HG03565 (cell line): ENCODE measurements around the gene NINL.
"Not testable (repeated sequence)": the region's sequence is repeated elsewhere in the genome, so short reads cannot be mapped to it uniquely, and the experiment has no call there.

ENCODE experiments used
- ATAC-seq: cut with Tn5 transposase; IDR thresholded peaks from one replicate; pipeline ENCODE4 v1.9.1; 2021; ENCODE audit warnings: mild to moderate bottlenecking, moderate library complexity; ENCODE audit not compliant: unreplicated experiment

Gene NINL

DNA sequence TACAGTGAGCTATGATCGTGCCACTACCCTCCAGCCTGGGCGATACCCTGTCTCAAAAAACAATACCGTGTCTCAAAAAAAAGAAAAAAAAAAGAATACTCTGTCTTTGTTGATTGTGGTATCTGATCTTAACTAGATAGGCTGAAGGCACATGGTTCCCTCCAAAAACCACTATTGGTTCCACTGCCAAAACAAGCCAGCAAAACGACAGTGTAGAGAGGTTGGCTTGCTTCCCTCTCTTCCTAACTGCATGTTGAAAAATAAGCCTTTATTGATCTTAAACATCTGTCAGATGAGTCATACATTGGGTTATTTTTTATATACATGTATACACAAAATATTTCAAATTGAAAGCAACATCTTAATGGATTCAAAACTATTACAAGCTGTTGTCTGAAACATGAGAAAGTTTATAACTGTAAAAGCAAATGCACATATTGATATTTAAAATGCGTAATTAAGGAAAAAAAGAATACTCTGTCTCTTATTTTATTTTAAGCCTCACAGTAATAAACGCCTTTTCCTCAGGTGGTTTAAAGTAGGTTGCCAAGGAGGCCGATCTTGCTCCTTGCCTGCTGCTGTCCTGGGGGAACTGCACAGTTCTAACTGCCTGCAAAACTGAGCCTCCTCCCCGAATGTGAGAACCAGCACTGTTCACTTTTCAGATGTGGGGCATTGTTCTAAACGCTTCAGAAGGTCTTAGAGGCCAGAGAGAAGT is 7.0 kb upstream of the NINL start:
- ATAC-seq: no peak

GRCh38 chr20:25590778-25591177 is 5.4 kb upstream of the NINL start:
- ATAC-seq: not testable (repeated sequence)

GRCh38 chr20:25588491-25588890 is 3.2 kb upstream of the NINL start:
- no peak for ATAC-seq

- no peak for ATAC-seq
These were observed 2.2 kb upstream of the NINL start for GRCh38 chr20:25587536-25587935.

GRCh38 chr20:25586877-25587276 is 1.5 kb upstream of the NINL start:
- ATAC-seq: no peak

GRCh38 chr20:25583607-25584006 is 1.7 kb downstream of the NINL start:
- ATAC-seq: not testable (repeated sequence)

DNA sequence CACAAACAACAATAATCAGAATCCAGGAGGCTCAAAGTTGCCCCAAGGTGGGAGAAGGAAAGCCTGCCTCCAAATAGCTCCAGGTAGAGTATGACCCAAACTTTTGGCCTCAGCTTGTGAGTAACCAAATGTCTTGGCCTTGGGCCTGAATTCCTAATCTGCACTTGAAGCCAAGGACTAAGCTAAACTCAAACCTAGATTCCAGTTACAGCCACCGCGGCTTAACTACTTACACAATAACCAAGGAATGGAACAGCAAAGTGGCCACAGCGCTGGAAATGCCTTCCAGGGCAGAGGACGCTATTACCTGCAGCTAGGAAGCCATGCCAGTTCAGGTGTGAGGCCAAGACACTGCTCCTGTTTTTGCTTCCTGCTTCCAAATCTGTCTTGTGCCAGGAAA is 4.6 kb downstream of the NINL start:
- no peak for ATAC-seq

GRCh38 chr20:25579081-25579770 is 6.1 kb downstream of the NINL start:
- no peak for ATAC-seq

GRCh38 chr20:25576783-25577530 is 8.4 kb downstream of the NINL start:
- ATAC-seq: no peak

DNA sequence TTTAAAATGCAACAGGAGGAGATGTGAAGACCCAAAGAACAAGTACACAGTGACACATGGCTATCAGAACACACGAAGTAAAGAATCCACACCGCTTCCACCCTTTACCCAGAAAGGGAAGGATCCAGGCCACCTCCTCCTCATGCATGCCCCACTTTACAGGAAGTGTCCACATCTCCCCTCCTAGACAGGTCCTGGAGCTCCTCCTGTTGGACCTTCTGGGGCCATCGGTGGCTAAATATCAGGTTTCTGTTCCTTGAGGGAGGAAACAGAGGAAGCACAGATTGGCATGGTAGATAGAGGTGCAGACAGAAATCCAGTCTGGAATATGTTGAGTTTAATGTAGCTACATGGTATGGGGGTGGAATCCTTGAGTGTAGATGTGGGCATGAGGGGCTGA is 10.9 kb downstream of the NINL start:
- no peak for ATAC-seq

DNA sequence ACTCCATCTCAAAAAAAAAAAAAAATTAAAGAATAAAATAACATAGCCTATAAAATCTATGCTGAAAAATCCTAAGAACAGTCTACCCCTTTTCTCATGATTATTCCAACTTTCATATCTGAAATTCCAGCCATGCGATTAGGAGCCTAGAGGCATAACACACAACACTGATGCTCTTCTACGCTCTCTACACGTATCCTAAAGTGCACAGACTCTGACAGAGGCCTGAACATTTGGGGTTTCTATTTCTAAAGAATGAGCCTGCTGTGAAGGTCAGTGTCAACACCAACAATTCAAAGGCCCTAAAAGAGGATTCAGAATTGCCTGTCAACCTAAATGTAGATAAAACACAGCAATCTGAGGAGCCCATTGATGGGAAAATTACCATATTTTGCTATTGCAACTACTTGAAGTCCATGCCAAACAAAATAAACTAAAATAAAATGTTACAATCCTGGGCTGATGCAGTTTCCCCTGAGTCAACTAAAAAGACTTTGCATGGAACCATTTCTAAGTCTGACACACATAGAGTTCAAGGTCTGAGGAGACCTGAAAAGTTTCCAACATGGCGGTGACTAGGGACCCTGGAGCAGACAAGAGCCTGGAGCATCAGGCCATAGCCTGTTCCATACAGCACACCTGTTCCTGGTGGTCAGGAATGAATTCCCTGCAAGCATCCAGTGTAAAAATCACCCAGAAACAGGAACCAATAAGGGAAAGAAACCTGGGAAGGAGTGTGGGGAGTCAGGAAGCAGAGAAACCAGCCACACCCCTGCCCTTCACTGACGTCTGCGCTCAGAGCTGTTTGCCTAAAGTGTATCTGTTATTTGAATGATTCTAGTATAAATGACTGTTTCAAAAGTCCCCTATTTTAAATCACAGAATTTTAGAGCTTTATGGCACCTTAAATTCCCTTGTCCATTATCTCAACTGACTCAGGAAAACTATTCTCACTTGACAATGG is 11.8 kb downstream of the NINL start:
- no peak for ATAC-seq

- ATAC-seq: no peak
These were observed 13.5 kb downstream of the NINL start for GRCh38 chr20:25571817-25572216.

DNA sequence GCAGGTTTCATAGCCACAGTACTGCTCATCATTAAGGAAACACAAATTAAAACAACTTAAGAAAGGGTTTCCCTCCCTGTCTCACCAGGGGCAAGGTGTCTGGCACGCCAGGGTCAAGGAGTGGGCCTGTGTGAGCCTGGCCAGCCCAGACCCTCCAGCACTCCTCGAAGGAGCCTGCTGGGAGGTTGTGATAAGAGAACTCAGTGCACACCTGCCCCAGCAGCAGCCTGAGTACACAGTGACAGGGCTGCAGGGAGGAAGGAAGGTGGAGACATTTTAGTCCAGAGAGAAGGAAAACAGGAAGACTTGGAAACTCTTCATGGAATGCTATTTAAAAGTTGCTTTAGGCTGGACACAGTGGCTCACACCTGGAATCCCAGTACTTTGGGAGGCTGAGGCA is 14.1 kb downstream of the NINL start:
- no peak for ATAC-seq

DNA sequence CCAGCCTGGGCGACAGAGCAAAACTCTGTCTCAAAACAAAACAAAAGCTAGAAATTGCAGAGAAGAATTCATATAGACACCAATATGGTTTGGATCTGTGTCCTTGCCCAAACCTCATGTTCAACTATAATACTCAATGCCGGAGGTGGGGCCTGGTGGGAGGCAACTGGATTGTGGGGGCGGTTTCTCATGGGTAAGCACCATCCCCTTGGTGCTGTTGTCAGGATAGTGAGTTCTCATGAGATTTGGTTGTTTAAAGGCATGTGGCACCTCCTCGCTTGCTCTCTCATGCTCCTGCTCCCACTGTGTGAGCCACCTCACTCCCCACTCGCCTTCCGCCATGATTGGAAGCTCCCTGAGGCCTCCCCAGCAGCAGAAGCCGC is 15.2 kb downstream of the NINL start:
- no peak for ATAC-seq

DNA sequence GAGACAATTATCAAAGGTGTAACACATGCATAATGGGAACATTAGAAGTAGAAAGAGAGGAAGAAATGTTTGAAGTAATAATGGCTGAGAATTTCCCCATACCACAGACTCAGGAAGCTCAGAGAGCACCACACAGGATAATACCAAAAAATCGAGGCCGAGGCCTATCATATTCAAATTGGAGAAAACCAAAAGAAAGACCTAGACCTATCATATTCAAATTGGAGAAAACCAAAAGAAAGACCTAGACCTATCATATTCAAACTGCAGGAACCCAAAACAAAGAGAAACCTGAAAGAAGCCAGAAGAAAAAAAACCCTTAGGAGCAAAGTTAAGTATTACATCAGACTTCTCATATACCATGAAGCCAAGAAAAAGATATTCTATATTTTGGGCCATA is 18.0 kb downstream of the NINL start:
- ATAC-seq: no peak

DNA sequence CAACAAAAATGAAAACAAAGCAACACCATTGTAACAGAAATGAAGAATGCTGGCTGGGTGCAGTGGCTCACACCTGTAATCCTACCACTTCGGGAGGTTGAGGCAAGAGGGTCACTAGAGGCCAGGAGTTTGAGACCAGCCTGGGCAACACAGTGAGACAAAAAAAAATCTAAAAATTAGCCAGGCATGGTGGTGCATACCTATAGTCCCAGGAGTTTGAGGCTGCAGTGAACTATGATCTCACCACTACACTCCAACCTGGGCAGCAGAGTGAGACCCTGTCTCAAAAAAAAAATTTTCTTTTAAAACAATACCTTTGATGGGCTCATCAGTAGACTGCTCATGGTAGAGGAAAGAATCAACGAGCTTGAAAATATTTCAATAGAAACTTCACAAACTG is 18.5 kb downstream of the NINL start:
- ATAC-seq: no peak

DNA sequence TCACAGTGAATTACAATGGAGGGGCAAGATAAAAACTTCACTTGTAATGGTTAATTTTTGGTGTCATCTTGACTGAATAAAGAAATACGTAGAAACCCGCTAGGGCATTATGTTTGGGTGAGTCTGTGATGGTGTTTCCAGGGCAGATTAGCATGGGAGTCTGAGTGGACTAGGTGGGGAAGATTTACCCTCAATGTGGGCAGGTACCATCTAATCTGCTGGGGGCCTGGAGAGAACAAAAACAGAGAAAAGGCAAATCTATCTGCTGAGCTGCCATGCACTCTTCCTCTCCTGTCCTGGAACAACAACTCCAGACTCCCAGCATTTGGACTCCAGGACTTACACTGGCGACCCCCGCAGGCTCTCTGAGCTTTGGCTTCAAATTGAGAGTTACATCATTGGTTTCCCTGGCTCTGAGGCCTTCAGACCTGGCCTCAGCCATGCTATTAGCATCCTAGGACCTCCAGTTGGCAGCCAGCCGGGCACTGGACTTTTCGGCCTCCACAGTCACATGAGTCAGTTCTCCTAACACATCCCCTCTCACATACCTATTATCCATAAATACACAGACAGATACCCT is 19.7 kb downstream of the NINL start:
- no peak for ATAC-seq

- ATAC-seq: no peak
These were observed 21.5 kb downstream of the NINL start for GRCh38 chr20:25563876-25564275.

DNA sequence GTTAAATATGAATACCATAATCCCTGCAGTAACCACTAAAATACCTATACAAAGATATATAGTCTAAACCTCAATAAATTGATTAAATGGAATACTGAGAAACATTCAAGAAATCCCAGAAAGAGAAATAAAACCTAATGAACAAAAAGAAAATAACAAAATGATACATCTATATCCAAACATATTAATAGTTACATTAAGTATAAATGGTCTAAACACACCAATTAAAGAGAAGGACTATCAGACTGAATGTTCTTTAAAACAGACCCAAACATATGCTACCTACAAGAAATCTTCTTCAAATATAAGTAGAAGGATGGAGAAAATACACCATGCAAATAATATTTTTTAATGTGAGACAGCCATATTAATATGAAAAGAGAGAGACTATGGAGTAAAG is 22.0 kb downstream of the NINL start:
- no peak for ATAC-seq

DNA sequence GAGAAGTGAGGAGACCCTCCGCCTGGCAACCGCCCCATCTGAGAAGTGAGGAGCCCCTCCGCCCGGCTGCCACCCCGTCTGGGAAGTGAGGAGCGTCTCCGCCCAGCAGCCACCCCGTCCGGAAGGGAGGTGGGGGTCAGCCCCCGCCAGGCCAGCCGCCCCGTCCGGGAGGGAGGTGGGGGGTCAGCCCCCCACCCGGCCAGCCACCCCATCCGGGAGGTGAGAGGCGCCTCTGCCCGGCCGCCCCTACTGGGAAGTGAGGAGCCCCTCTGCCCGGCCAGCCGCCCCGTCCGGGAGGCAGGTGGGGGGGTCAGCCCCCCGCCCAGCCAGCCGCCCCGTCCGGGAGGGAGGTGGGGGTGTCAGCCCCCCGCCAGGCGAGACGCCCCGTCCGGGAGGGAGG is 23.6 kb downstream of the NINL start:
- not testable (repeated sequence) for ATAC-seq
